Esophagus squamous epithelium (tissue), 4 donors: ENCODE measurements around the gene CPB1.

Experiments
- CTCF ChIP-seq, 6 experiments: fragments of 450-650 bp in 4 of 6; fragments of 200-600 bp in 2 of 6; sonication (generic) in 2 of 6; IDR thresholded peaks; one replicate each; pipeline ENCODE4 v1.5.1; 2016 to 2019; ENCODE audit warnings: antibody characterized with exemption in 6 of 6, mild to moderate bottlenecking in 4 of 6, moderate library complexity in 4 of 6
- POLR2A ChIP-seq, 4 donors: fragments of 450-650 bp; IDR thresholded peaks; one replicate each; pipeline ENCODE4 v1.6.1; 2017; ENCODE audit warnings: antibody characterized with exemption in 4 of 4, mild to moderate bottlenecking in 4 of 4, moderate library complexity in 3 of 4

- TF ChIP-seq CTCF (IDR thresholded peaks at IDR 0.05) (no peak), POLR2A (IDR thresholded peaks at IDR 0.05) (no peak)
Observed at GRCh38 chr3:148820361-148821245, 7.0 kb upstream of the CPB1 start.
